Fibroblast of mammary gland (primary cell): Measurements from ENCODE around the gene NUAK2.

Source experiments
- DNase-seq: peaks from one replicate; pipeline ENCODE4 v3.0.0-alpha.2; 2010; ENCODE audit warnings: low read depth
- H3K4me3 ChIP-seq: 2 replicates; pipeline ENCODE4 v1.5.1; 2011; ENCODE audit warnings: low read depth, mild to moderate bottlenecking, low read length, moderate library complexity; ENCODE audit not compliant: control insufficient read depth
- TF ChIP-seq, protein P1 (sequence below): conservative IDR thresholded peaks from 2 replicates; pipeline ENCODE4 v1.5.1; 2011; ENCODE audit warnings: low read depth, low read length, inconsistent platforms; ENCODE audit not compliant: control insufficient read depth, insufficient read depth

The NUAK2 gene

DNA sequence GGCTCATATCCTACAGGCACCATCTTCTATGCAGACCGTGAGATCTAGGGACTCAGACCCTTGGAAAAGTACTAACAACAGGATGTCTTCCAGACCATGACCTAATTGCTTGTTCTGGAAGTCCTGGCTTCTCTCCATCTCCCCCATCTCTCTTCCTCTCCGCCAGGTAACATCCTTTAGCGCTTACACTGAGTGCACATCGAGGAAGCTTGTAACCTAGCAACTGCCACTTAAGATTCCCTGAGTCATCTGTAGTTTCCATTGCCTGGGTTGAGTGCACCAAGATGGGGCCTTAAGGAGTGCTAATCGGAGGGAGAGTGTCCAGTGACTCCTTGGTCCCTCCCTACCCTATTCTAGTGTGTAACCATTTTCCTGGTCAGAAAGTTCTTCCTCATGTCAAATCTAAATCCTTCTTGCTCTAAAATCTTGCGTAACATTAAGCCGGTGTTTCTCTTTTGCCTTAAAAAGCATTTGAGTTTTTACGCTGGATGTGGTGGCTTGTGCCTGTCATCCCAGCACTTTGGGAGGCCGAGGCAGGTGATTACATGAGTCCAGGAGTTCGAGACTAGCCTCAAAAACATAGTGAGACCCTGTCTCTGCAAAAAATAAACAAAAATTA, 25.5 kb upstream of the NUAK2 start:
- TF ChIP-seq, protein P1, sequence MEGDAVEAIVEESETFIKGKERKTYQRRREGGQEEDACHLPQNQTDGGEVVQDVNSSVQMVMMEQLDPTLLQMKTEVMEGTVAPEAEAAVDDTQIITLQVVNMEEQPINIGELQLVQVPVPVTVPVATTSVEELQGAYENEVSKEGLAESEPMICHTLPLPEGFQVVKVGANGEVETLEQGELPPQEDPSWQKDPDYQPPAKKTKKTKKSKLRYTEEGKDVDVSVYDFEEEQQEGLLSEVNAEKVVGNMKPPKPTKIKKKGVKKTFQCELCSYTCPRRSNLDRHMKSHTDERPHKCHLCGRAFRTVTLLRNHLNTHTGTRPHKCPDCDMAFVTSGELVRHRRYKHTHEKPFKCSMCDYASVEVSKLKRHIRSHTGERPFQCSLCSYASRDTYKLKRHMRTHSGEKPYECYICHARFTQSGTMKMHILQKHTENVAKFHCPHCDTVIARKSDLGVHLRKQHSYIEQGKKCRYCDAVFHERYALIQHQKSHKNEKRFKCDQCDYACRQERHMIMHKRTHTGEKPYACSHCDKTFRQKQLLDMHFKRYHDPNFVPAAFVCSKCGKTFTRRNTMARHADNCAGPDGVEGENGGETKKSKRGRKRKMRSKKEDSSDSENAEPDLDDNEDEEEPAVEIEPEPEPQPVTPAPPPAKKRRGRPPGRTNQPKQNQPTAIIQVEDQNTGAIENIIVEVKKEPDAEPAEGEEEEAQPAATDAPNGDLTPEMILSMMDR = no peak
- H3K4me3 ChIP-seq = no peak overlapping the region
- DNase-seq = no peak

DNA sequence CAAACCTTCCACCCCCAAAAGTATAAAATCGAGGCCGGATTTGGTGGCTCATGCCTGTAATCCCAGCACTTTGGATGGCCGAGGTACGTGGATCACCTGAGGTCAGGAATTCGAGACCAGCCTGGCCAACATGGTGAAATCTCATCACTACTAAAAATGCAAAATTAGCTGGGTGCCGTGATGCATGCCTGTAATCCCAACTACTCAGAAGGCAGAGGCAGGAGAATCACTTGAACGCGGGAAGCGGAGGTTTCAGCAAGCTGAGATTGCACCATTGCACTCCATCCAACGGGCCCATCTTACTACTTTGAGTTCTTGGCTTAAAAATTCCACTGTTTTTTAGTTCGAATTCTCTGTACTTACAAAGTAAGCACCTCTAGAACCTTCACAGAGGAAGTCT, 24.2 kb upstream of the NUAK2 start:
- TF ChIP-seq, protein P1 = no peak
- DNase-seq = no peak
- H3K4me3 ChIP-seq = no peak overlapping the region

DNA sequence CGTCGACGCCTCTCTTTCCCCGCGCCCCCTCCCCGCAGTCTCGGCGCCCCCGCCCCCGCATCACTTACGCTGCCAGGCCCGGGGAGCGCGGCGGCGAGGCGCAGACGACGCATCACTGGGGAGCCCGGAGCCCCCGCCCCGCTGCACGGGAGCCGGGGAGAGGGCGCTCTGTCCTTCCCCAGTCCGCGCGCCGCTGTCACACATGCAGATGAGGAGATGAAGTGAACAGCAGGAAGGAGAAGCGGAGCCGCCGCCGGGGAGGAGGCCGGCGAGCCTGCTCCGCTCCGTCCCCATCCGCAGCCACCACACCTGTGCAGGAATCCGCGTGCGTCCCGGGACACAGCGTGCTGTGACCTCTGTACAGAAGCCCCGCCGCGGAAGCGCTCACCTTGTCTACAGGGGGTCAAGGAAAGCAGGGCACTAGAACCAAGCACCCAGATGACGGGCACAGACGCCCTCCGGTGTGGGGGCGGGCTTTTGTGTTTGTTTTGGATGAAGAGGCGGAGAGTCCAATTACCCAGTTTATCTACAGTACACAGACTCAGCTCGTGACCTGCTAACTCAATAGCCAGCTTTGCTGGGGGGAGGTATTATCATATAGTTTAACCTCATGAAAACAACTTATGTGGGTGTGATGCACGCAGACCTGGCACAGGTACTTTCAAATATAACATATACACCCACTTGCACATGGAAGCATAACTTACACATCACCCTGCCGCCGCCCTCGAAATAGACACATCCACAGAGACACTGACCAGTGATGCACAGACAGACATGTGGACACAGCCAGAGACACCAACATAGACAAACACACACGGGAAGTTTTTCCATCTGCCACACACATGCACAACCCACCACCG, 22.8 kb upstream of the NUAK2 start:
- TF ChIP-seq, protein P1 = no peak
- H3K4me3 ChIP-seq = no peak overlapping the region
- no peak for DNase-seq

DNA sequence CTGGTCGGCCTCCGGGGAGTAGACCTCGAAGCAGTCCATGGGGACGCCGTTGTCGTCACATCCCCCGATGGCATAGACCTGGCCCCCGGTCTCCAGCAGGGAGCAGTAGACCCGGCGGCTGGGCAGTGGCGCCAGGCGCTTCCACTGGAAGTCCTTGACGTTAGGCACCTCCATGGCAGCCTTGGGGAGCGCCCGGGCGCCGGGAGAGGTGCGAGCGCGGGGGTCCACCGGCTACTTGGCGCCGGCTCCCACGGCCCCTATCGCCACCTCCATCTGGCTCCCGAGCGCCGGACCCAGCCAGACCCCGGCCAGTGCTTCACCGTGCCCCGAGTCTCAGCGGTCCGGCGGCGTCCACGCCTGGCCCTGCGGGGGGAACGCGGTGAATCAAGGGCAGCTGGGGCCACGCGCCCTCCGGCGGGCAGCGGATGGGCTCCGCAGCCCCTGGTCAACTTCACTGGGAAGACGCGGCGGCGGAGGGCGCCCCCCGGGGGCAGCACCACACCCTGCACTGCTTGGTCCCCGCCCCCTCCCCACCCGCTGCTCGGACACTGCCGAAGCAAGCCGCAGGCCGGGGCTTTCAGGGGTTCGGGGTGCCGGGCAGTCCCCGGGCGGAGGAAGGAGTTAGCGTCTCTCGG, 22.0 kb upstream of the NUAK2 start:
- TF ChIP-seq, protein P1 = no peak
- DNase-seq = no peak
- no peak overlapping the region for H3K4me3 ChIP-seq

DNA sequence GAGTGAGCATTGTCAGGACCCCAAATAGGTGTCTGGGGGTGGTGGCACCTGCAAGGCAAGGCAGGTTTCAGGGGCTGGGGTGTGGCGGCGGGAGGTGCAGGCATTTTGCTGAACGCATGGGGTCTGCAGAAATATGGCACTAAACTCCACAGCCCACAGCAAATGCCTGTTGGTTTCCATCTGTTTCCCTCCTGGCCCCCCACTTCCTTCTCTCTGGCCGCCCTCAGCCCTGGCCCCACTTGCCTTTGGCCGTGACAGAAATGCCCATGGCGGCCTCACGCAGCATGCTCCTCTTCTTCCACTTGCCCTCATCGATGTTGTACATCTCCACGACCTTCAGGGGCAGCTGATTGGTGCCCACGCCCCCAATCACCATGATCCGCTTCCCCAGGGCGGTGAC, 21.4 kb upstream of the NUAK2 start:
- DNase-seq = no peak
- H3K4me3 ChIP-seq = no peak overlapping the region
- TF ChIP-seq, protein P1 = no peak

DNA sequence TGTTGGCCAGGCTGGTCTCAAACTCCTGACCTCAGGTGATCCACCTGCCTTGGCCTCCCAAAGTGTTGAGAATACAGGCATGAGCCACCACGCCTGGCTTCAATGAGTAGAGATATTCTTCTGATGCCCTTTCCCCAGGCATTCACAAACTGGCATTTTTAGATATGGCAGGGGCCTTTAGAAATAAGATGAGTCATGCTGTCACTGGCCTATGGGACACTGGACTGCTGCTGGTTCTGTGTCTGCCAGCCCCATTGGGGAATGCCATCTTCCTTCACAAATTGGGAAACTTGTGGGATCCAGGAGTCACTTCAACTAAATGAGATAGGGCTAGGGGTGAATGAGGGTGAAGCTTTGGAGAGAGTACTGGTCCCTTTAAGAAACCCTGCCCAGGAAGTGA, 19.1 kb upstream of the NUAK2 start:
- no peak for DNase-seq
- no peak overlapping the region for H3K4me3 ChIP-seq
- TF ChIP-seq, protein P1 = no peak
